Left ventricle myocardium inferior (tissue), 1 donor: ENCODE measurements around the gene C4orf51. TPM values are rescaled to one million over a fixed set of nuclear protein-coding genes. Genes with fewer than 3 reads are reported as not detected.

Experiments
- DNase-seq: peaks from one replicate; pipeline ENCODE4 v3.0.0-alpha.2; 2020
- H3K27ac ChIP-seq: fragments of 200-600 bp; replicated peaks from 2 replicates; pipeline ENCODE4 v1.8.0; 2021
- H3K27me3 ChIP-seq: fragments of 200-600 bp; 2 replicates; pipeline ENCODE4 v1.8.0; 2021; ENCODE audit warnings: low read depth
- H3K36me3 ChIP-seq: fragments of 200-600 bp; 2 replicates; pipeline ENCODE4 v1.8.0; 2021
- H3K4me1 ChIP-seq: fragments of 200-600 bp; 2 replicates; pipeline ENCODE4 v1.8.0; 2021
- H3K4me3 ChIP-seq: fragments of 200-600 bp; 2 replicates; pipeline ENCODE4 v1.8.0; 2021; ENCODE audit warnings: mild to moderate bottlenecking, moderate library complexity
- H3K9me3 ChIP-seq: fragments of 200-600 bp; replicated peaks from 2 replicates; pipeline ENCODE4 v1.8.0; 2021
- intact Hi-C: fragments of 100-400 bp; cut with micrococcal nuclease; formaldehyde crosslinking; loops from one replicate; pipeline ENCODE4 v1.11.0; 2022
- total RNA-seq: library from RNA; stranded (reverse); fragmentation: NEBNext Ultra II Directional; extraction: Animal tissue kit (Norgen Biotek cat#: 25700); gene quantifications from one replicate; pipeline ENCODE4 v1.2.1, GENCODE V29; 2021
- TF ChIP-seq, protein P1 (sequence below): fragments of 200-600 bp; IDR thresholded peaks from 2 replicates; pipeline ENCODE4 v1.8.0; 2021; ENCODE audit warnings: antibody characterized with exemption, mild to moderate bottlenecking, borderline replicate concordance
- donor health status: DM: no; HTN: yes; CAD: no; lungs with severe emphysema.

Gene C4orf51
- total RNA-seq, 1 donor from 2014 or later, result not detected

GRCh38 chr4:145709843-145710242, 29.9 kb downstream of the C4orf51 start:
- Histone ChIP-seq H3K4me3 (no peak overlapping the region), H3K27me3 (no peaks in the 10 kb centered on the region), H3K27ac (no peak overlapping the region), H3K9me3 (peaks cover 30% of the 10 kb centered on the region), H3K4me1 (no peaks in the 10 kb centered on the region), H3K36me3 (no peaks in the 10 kb centered on the region)
- intact Hi-C loops, result no loop called here
- no peak for DNase-seq
- TF ChIP-seq, protein P1, sequence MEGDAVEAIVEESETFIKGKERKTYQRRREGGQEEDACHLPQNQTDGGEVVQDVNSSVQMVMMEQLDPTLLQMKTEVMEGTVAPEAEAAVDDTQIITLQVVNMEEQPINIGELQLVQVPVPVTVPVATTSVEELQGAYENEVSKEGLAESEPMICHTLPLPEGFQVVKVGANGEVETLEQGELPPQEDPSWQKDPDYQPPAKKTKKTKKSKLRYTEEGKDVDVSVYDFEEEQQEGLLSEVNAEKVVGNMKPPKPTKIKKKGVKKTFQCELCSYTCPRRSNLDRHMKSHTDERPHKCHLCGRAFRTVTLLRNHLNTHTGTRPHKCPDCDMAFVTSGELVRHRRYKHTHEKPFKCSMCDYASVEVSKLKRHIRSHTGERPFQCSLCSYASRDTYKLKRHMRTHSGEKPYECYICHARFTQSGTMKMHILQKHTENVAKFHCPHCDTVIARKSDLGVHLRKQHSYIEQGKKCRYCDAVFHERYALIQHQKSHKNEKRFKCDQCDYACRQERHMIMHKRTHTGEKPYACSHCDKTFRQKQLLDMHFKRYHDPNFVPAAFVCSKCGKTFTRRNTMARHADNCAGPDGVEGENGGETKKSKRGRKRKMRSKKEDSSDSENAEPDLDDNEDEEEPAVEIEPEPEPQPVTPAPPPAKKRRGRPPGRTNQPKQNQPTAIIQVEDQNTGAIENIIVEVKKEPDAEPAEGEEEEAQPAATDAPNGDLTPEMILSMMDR, result no peak

DNA sequence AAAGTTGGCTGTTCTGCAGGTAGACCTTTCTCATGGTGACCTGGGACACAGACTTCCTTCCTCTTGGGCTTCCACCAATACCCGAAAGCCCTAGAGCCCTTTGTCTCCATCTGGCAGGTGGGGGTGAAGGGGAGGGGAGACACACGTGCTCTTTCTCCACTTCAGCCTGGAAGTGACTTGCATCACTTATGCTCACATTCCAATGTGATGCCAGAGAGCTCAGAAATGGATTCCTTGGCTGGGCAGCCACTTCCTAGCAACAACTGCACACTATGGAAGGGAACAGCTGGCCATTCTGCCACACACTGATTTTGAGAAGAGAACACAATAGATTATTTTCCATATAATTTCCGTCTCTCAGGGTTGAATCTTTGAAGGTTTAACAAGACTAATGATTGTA, 36.3 kb downstream of the C4orf51 start:
- Histone ChIP-seq H3K27me3 (no peaks in the 10 kb centered on the region), H3K4me3 (no peak overlapping the region), H3K27ac (no peak overlapping the region), H3K36me3 (no peaks in the 10 kb centered on the region), H3K4me1 (peaks cover 9% of the 10 kb centered on the region), H3K9me3 (peaks cover 18% of the 10 kb centered on the region)
- TF ChIP-seq, protein P1, result no peak
- intact Hi-C loops, result no loop called here
- DNase-seq, result no peak

DNA sequence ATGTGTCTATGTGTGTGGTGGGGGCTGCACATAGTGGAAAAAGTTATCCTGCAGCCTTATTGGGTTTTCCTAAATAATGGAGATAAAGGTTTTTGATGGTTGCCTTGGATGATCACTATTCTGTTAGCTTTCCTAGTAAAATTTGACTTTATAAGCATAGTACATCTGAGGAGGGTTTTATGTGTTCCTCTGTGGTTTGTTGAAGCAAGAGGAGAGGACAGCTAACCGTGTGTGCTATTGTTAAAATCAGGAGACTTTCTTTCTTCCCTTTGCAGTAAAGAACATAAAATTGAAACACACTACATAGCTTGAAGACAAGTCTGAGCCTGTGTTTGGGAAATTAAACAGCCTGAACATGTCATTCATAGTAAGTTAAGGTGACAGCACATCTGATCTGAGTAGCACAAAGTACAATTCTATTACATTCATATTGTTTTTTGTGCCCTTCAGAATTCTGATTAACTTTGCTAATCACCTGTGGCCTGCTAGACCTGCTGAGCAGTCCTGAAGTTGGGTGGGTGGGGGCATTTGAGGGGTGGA, 36.8 kb downstream of the C4orf51 start:
- peaks cover 12% of the 10 kb centered on the region for H3K4me1 ChIP-seq
- peaks cover 13% of the 10 kb centered on the region for H3K9me3 ChIP-seq
- H3K36me3 ChIP-seq, result no peaks in the 10 kb centered on the region
- DNase-seq, result no peak
- TF ChIP-seq, protein P1, result no peak
- no peak overlapping the region for H3K4me3 ChIP-seq
- intact Hi-C loops, result no loop called here
- H3K27ac ChIP-seq, result no peak overlapping the region
- H3K27me3 ChIP-seq, result no peaks in the 10 kb centered on the region

DNA sequence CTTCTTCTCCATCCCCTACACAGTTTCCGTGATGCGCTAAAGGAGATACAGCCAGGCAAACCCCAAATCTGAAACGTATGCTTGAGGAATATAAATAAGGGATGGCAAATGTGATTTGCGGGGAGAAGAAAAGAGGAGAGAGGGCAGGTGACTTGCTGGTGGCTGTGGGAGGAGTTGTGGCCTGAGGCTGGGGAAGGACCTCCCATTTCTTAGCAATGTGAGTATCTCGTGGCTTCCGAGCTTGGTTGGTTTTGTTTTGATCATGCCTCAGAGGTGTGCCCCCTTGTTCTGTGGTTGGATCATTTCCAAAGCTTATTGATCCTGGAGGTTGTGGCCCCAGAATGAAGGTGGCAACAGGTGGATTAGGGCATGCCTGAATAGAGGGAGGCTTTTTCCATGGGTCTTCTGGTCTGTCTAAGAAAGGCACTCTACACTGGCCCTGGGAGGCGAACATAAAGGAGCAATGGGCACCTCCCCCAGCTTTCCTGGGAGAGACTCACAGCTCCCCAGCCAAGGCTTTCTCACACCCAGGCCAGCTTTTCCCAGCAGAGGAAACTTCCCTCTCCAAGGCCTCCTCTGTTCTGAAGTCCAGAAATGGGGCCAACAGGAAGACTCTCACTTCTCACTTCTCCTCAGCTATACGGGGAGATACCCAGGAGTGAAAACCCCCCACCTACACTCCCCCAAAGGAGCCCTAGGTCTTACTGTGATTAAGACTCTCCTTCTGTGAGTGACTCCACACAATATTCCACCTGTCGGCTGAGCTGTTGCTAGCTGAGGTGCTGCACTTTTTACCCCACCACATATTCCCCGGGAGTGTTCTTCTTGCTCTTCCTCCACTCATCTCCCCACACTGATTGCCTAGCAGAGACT, 40.0 kb downstream of the C4orf51 start:
- H3K4me1 ChIP-seq, result peaks cover 15% of the 10 kb centered on the region
- no peak overlapping the region for H3K4me3 ChIP-seq
- no peak overlapping the region for H3K27ac ChIP-seq
- H3K9me3 ChIP-seq, result no peaks in the 10 kb centered on the region
- H3K27me3 ChIP-seq, result no peaks in the 10 kb centered on the region
- no peaks in the 10 kb centered on the region for H3K36me3 ChIP-seq
- TF ChIP-seq, protein P1, result no peak
- DNase-seq, result no peak
- intact Hi-C loops, result no loop called here

DNA sequence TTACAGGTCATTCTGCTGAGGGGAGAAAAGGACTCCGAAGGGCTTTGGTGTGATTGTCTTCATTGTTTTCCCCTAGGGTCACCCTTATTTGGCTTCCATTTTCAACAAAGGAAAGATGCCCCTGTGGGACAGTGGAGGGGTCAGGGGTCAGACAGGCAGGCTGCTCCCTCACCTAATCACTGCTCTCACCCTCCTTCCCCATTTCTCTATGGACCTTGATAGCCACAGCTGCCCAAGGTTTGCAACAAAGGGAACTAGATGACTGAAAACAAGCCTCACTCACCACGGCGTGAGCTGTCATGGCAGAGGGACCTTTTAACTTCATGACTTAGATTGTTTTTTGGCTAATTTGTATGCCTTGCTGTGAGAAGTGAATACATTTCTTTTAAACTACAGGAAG, 40.7 kb downstream of the C4orf51 start:
- DNase-seq, result no peak
- intact Hi-C loops, result no loop called here
- Histone ChIP-seq H3K36me3 (no peaks in the 10 kb centered on the region), H3K9me3 (no peaks in the 10 kb centered on the region), H3K27me3 (no peaks in the 10 kb centered on the region), H3K4me3 (no peak overlapping the region), H3K27ac (peak overlapping the region; percentile 73), H3K4me1 (peaks cover 15% of the 10 kb centered on the region)
- TF ChIP-seq, protein P1, result no peak
